Caki2 (cell line): ENCODE data around the gene SORL1. TPM values are rescaled to one million over a fixed set of nuclear protein-coding genes. Genes with fewer than 3 reads are reported as not detected.

Source experiments
- DNase-seq: peaks from one replicate; pipeline ENCODE4 v3.0.0-alpha.2; 2015; ENCODE audit warnings: low read depth
- in situ Hi-C: cut with HindIII; loops from 2 replicates; pipeline ENCODE4 v1.10.0; 2016; ENCODE audit warnings: low sequenced_read_pairs, low pct_unique_long_range_greater_than_20kb, mixed read lengths
- total RNA-seq: library from RNA; depleted of rRNA; stranded (reverse); fragments of >200 nt; shearing (Covaris generic); gene quantifications from 2 replicates; pipeline ENCODE4 v1.2.3, GENCODE V29; 2014; ENCODE audit warnings: low replicate concordance

The SORL1 gene
- total RNA-seq, 1 experiment from 2014 or later: 15.1 TPM

DNA sequence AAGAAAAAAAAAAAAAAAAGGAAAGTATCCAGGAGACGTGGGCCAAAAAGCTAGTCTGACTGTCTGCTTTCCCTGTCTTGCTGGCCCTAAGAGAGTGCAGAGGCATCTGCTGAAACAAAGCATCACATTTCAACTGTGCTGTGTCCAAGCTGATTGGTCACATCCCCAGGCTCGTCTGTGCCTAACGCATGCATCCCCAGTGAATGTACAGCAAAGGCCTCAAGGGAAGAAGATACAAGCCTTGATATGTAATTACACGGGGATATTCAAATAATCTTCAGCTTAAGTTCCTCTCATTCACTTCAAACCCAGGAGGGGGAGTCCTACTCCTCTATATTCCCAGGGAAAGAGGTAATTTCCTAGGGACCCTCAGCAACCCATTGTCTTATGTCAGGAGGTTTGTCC lies 5.4 kb upstream of the SORL1 start:
- no peak for DNase-seq
- in situ Hi-C loops: no loop called here

DNA sequence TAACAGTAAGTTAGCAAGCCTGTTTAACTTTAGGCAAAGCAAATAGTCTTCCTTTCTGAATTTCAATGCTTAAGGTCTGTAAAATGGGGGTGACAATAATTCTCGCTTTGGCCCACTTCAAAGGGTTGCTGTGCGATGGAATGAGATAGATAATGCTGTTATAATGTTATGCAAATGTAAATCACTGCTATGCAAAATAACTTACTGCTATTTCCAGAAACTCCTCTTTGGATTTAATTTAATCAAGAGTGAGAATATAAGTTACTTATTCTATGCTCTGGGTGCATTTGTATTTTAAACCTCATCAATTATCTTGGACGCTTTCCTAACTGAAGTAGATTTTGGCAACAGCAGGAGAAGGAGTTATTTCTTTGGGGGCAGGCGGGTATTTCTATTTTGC lies 4.1 kb upstream of the SORL1 start:
- in situ Hi-C loops: no loop called here
- no peak for DNase-seq

DNA sequence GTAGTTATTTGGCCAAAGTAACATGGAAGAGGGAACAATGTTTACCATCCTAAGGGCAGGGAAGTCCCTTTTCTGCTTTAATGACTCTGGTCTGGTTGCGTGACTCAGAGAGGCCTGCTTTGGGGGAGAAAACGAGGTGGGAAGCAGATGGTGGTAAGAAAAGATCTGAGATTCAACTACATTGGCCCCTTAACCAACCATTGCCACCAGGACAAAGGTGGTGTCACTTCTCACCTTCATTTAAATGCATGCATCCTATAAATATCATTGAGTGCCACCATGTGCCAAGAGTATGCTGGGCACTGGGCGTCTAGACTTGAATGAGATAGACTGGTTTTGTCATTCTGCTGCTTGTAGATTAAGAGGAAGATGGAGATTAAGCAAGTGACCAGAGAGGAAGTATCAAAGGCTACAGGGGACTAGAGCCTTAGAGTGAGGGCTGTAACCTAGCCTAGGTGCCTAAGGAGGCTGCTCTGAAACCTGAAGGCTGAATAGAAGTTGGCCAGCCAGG lies 3.6 kb upstream of the SORL1 start:
- DNase-seq: peak; percentile 45
- in situ Hi-C loops: no loop called here

DNA sequence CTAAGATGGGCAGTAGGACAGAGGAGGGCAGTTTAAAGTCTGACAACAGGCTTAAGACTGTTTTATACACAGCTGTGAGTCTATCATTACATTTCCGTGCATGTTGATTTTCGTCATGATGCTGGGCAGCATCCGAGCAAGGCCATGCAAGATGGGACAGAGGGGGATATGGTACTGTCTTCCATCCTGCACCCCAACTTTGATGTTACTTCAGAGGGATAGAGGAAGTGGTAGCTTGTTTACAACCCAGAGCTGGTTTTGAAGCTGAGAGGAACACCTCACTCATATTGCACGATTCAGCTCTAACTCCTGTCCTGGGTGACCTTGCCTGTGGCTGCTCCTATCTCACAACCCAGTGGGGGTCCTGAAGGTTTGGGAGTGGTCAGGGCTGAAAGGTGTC lies 3.0 kb upstream of the SORL1 start:
- DNase-seq: no peak
- in situ Hi-C loops: no loop called here

DNA sequence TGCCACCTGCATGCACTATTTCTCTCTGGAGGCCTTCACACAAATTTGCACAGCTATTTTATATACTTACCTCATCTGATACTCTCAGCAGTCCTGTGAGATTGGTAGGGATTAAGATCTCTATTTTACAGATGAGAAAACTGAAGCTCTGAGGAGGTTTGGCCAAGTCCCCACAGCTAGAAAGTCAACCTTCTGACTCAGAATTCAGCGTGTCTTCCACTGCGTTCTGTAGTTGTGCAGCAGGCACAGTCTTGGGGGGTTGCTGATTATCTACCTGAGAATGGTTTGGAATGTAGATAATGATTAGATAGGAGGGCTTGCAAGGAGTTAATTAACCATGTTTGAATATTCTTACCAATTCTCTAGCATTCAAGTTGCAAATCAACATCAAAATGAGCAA lies 2.5 kb upstream of the SORL1 start:
- in situ Hi-C loops: no loop called here
- no peak for DNase-seq

DNA sequence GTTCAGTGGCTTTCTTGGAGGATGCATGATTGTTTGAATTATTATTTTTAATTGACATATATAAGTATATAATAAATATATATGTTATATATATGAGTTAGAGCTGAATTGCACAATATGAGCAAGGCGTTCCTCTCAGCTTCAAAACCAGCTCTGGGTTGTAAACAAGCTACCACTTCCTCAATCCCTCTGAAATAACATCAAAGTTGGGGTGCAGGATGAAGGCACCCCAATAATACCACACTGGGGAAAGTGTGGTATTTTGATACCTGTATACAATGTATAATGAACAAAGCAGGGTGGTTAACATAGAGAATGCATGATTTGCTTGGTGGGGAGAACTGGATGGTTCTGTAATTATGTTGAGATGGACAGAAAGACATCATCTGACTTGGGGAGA lies 1.7 kb upstream of the SORL1 start:
- no peak for DNase-seq
- in situ Hi-C loops: no loop called here

DNA sequence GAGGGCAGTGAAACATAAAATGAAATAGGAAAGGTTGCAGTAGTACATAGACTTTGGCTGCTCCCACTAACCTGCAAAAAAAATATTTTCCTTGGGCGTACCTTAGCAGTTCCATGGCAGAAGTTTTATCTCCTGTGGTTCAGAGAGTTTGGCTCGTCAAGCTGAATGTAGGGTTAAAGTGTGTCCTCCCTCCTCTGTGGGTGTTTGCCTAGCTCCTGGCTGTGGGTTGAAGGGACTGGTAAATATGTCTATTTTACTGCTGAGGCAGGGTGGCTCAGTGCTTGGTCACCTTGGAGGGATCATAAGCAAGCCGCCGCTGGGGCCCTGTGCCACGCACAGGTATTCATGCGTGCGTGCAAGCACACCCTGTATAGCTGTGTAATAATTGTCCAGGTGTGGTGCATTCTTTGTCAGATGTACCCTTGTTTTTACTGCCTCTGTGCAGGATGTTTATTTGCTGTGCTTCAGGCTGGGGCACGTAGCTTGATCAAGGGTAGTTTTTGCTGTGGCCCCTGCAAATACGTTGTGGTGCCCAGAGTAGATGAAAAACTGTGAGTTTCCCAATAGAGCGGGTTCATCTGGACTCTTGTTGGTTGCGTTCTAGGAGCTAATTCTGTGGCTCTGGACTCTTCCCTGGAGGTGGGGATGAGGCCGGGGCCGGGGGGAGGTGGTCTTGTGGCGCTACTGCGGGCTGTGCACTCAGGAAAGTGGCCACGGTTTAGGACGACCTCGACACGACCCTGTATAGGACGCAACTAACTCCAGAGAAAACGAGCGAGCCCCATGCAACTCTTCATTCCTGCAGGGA lies 732 bp upstream of the SORL1 start:
- in situ Hi-C loops: no loop called here
- DNase-seq: peak; percentile 14

DNA sequence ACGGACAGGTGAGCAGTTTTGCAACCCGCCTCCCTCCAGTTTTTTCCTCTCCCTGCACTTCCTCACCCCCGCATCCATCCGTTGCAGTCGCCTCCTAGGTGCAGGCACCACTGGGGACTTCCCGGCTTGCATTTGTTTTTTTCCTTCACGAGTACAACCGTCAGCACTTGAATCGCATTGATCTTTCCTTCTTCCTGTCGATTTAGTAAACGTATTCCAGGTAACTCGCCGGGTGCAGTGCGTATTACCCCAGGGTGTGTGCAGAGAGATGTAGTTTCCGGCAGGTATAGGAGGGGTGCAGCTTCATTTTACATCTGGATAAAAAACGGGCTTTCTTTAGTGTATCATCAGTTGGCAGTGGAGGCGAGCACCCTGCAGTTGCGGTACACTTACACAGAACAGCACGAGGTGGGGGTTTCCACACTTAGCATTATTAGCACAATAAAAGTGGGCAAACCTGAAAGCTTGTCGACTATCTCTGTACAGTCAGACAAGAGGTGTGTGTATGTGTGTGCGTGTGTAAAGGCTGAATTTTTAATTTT lies 566 bp downstream of the SORL1 start, which contains the start of gene SORL1-AS1:
Gene SORL1-AS1, minus strand, starts transcription at position 359 of the 542 bp plus-strand sequence.
- no peak for DNase-seq
- in situ Hi-C loops: no loop called here

DNA sequence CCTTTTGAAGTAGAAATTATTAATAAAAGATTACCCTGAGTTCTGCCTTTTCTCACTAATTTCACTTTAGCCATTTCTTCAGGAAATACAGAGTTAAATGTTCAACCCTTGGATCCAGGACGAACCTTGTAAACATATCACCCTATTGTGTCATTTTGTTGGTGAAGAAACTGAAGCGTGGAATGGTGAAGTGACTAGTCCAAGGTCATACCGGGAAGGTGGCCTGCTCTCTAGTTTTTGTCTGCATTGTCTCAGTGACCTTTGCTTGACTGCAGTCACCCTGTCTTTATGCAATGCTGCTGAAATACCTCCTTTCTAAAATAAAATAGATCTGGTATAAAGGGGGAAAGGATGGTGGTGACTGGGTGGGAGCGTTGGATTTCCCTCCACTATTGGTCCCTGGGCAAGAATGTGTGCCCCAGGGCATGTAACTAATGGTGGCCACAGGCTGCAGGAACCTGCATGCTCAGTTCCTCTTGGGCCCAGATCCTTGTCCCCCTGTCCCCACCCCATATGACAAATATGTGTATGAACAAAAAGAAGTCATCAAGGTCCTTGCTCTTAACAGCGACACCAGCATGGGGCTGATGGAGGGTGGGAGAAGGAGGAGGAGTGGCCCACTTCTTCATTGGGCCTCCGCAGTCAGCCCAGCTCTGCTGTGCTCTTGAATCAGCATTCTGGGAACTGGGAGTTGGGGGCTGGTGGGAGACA lies 1.6 kb downstream of the SORL1 start:
- in situ Hi-C loops: no loop called here
- no peak for DNase-seq

DNA sequence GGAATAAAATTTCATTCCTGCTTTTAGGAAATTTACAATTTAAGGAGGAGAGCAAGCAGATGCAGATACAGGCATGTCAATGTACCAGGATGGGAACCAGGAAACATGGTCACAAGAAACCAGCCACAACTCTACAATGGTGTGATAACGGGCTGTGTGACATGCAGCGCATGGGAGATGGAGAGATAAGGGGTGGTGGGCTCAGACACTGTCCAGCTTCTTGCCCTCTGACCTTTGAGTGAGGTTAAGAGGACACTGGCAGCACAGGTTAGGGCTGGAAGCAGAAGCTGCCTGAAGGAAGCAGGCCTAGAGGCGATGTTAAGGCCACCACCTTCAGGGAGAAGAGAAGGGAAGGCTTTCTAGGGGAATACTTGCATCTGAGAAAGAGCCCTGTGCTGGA lies 3.0 kb downstream of the SORL1 start:
- in situ Hi-C loops: no loop called here
- no peak for DNase-seq

DNA sequence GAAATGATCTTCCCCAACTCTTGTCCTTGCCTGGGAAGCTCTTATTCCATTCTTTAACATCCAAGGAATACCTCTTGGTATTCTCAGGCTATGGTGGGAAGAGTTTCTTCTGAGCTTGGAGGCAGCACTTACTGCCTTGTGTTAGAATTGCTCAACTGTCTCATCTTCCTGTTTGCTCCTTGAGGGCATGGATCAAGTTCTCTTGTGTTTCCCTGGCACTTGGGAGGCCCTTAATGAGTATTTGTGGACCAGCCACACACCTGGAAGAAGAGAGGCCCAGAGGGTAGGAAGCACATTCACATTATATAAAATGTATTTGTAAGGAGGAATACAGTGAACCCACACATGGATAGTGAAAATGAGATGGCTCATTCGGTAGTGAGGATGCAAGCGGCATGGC lies 4.0 kb downstream of the SORL1 start:
- DNase-seq: no peak
- in situ Hi-C loops: no loop called here

DNA sequence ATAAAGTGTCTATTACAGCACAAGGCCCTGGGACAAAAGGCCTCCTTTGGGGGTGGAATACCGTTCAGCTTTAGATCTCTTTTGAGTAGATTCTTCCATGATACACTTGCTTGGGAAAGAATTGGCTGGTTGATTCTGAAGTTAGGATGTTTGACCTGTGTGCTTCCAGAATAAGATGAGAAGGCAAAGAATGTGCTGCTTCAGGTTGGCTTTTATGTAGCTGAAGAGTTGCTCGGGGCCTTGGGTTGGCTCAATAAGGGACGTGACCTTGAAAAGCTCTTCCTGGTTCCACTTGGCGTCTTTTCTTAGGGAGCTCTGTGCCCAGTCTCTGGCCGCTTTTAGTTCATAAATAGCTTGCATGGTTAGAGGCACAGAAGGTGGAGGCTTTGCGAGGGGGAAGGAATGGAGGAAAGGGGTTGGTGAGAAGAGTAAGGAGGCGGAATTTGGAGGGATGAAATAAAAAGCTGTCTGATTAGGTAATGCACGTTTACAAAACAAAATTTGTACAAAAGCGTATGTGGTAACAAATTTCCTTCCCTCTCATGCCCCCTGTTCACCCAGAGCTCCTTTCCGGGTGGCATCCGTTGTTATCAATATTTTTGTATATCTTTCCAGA lies 4.8 kb downstream of the SORL1 start:
- in situ Hi-C loops: no loop called here
- DNase-seq: no peak

DNA sequence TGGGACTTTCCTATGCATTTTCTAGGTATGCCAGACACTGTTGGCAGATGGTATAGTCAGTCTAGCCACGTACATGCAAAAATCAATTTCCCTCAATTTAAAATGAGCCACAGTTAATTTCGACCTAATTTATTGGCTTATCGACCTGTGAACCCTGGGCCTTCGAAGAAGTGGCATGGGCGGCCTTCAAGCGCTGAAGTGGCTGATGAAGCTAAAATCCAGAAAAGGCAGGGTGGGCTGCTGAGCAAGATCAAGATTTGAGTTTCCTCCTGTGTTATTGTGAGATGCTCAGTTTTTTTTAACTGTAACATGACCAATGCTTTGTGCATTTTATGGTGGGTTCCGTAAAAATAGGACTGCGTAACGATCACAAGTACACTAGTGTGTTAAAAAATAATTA lies 6.4 kb downstream of the SORL1 start:
- DNase-seq: no peak
- in situ Hi-C loops: no loop called here

DNA sequence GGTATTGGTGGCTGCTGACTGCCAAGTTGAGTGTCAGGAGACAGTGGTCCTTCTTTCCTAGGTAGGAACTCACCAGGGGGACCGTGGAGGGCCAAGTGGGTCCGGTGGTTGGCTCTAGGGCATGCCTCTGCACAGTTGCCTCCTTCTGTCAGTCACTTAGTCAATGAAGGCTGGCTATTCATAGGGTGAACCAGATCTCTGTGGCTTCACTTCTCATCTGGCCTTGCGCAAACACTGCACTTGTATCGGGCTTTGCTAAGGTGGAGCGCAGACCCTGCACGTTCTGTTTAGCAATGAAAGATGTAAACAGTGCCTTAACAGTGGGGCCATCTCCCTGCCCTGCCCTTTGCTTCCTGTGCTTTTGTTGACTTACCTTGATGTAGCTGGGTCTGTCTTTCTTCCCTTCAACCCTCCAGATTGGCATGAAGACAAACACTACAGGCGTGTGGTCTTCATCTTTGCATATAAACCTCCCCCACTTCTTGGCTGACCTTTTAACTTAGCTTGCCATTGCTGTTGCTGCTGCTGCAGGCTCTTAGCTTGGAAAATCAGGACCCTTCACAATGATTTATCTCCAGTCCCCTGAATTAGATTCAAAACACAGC lies 7.4 kb downstream of the SORL1 start:
- no peak for DNase-seq
- in situ Hi-C loops: no loop called here

DNA sequence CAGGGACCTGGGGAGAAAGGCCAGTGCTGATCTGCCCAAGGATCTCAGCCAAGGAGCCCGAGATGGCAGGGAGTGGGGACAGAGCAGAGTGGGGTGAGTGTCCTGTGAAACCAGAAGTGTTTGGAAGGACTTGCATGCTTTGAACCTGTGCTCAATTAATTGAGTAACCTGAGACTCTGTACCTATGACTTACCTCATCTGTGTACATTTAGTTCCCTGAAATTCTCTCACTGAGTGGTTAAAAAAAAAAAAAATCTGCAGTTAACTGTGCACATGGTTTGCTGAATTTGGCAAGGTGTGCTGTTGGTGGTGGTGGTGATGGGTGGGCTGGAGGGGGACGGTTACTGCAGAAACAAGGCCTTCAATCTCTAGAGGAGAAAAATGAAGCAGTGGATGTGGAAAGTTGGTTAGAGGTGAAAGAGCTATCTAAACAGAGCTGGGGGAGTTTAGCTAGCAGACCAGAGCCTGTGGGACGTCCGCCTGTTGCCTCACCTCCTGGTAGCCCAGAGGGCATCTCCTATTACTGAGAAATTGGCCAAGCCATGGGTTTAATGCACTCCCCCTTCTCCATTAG lies 8.9 kb downstream of the SORL1 start:
- in situ Hi-C loops: no loop called here
- no peak for DNase-seq

DNA sequence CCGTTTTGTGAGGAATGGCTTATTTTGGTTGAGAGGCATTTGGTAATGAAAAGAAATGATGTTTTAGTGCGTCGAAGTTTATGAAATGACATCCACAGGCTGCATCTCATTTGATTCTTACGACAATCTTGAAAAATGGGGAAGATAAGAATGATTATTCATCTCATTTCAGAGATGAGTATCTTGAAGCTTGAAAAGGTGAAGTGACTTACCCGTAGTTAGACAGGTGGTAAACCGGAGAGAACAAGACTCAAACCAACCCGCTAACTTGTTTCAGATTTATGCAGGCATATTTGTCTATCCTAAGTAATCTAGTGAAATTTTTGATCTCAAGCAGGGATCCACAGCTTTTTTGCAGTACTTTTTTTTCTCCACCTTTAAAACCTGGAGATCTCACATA lies 9.7 kb downstream of the SORL1 start:
- in situ Hi-C loops: no loop called here
- DNase-seq: no peak

DNA sequence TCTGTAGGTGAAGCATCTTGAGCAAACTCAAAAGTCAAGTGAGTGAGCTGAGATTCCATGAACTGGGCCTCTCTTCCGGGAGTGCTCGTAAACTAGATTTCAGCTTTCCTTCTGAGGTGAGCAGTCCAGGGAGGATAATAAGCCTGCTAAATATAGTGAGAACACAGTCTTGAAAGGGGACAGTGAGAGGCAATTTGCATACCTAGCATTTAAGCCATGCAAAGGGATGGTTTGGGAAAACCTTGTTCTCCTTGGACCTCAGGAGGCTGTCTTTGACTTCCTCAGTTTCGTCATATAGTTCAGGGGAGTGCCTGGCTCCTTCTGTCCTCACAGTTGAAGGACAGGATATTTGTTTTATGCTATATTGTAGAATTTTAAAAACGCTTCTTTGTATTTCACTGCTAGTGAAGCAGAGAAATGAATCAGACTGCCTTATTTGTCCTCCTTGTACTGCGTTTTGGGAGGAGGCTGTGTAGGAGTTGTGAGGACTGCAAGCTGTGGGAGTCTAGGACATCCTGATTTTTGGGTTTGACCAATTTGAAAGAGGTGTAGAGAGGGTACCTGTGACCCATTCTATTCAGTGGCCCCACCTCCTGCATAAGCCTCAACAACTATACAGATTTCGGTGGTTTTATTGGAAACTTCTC lies 11.7 kb downstream of the SORL1 start:
- no peak for DNase-seq
- in situ Hi-C loops: no loop called here
